Measurements from ENCODE around the gene NANS. TPM values are rescaled to one million over a fixed set of nuclear protein-coding genes. Genes with fewer than 3 reads are reported as not detected.
A peak's percentile ranks its signal among the peaks of the same experiment; 100 is the strongest.

The NANS gene
- total RNA-seq (ENCODE audit: unreplicated experiment) = 22.9 TPM
- long read RNA-seq, transcript NANS-201 (6 exons, 1,170 nt) = major isoform, 28 of 32 reads
- long read RNA-seq, partial matches to known transcripts = 1 of 32 reads
- long read RNA-seq, other reads (novel, unspliced or antisense) = 3 of 32 reads

- H3K9me3 Mint-ChIP-seq (ENCODE audit: unreplicated experiment) = peaks cover 5% of the 10 kb centered on the region
- H3K27me3 Mint-ChIP-seq (ENCODE audit: unreplicated experiment) = no peaks in the 10 kb centered on the region
- H3K36me3 Mint-ChIP-seq (ENCODE audit: unreplicated experiment) = no peaks in the 10 kb centered on the region
- H3K4me3 Mint-ChIP-seq (ENCODE audit: unreplicated experiment) = peak within 1 kb of the TSS; percentile 99
- H3K27ac Mint-ChIP-seq (ENCODE audit: unreplicated experiment) = peak within 1 kb of the TSS; percentile 76
- peaks cover 4% of the 10 kb centered on the region for H3K4me1 Mint-ChIP-seq (ENCODE audit: low read depth, unreplicated experiment)
- DNase-seq = peak; percentile 93
- peak; percentile 11 for TF ChIP-seq CTCF (IDR thresholded peaks at IDR 0.05; ENCODE audit: partially characterized antibody, unreplicated experiment)
Observed at GRCh38 chr9:98056269-98057137, at the start of gene NANS. Gene NANS, plus strand, starts transcription at chr9:98056732. Its CDS starts 77 bp downstream, at chr9:98056809.

- H3K9me3 Mint-ChIP-seq (ENCODE audit: unreplicated experiment) = peaks cover 1% of the 10 kb centered on the region
- H3K27me3 Mint-ChIP-seq (ENCODE audit: unreplicated experiment) = peaks cover 2% of the 10 kb centered on the region
- no peak overlapping the region for H3K4me3 Mint-ChIP-seq (ENCODE audit: unreplicated experiment)
- TF ChIP-seq CTCF (IDR thresholded peaks at IDR 0.05; ENCODE audit: partially characterized antibody, unreplicated experiment) = no peak
- H3K36me3 Mint-ChIP-seq (ENCODE audit: unreplicated experiment) = peaks cover 8% of the 10 kb centered on the region
- no peak overlapping the region for H3K27ac Mint-ChIP-seq (ENCODE audit: unreplicated experiment)
- no peaks in the 10 kb centered on the region for H3K4me1 Mint-ChIP-seq (ENCODE audit: low read depth, unreplicated experiment)
- DNase-seq = no peak
Observed at GRCh38 chr9:98007251-98007928, 49.1 kb upstream of the NANS start.

GRCh38 chr9:98008764-98009163 lies 47.8 kb upstream of the NANS start:
- no peak overlapping the region for H3K4me3 Mint-ChIP-seq (ENCODE audit: unreplicated experiment)
- peaks cover 8% of the 10 kb centered on the region for H3K36me3 Mint-ChIP-seq (ENCODE audit: unreplicated experiment)
- H3K27me3 Mint-ChIP-seq (ENCODE audit: unreplicated experiment) = peaks cover 2% of the 10 kb centered on the region
- no peak overlapping the region for H3K27ac Mint-ChIP-seq (ENCODE audit: unreplicated experiment)
- DNase-seq = no peak
- H3K9me3 Mint-ChIP-seq (ENCODE audit: unreplicated experiment) = peaks cover 1% of the 10 kb centered on the region
- no peak for TF ChIP-seq CTCF (IDR thresholded peaks at IDR 0.05; ENCODE audit: partially characterized antibody, unreplicated experiment)
- no peaks in the 10 kb centered on the region for H3K4me1 Mint-ChIP-seq (ENCODE audit: low read depth, unreplicated experiment)

GRCh38 chr9:98009437-98009836 lies 47.1 kb upstream of the NANS start:
- no peak overlapping the region for H3K27ac Mint-ChIP-seq (ENCODE audit: unreplicated experiment)
- no peaks in the 10 kb centered on the region for H3K4me1 Mint-ChIP-seq (ENCODE audit: low read depth, unreplicated experiment)
- H3K36me3 Mint-ChIP-seq (ENCODE audit: unreplicated experiment) = peaks cover 8% of the 10 kb centered on the region
- no peak for DNase-seq
- no peak overlapping the region for H3K4me3 Mint-ChIP-seq (ENCODE audit: unreplicated experiment)
- peaks cover 1% of the 10 kb centered on the region for H3K9me3 Mint-ChIP-seq (ENCODE audit: unreplicated experiment)
- no peak for TF ChIP-seq CTCF (IDR thresholded peaks at IDR 0.05; ENCODE audit: partially characterized antibody, unreplicated experiment)
- H3K27me3 Mint-ChIP-seq (ENCODE audit: unreplicated experiment) = peaks cover 2% of the 10 kb centered on the region
